ENCODE results near the gene ZFYVE26.

Gene ZFYVE26

DNA sequence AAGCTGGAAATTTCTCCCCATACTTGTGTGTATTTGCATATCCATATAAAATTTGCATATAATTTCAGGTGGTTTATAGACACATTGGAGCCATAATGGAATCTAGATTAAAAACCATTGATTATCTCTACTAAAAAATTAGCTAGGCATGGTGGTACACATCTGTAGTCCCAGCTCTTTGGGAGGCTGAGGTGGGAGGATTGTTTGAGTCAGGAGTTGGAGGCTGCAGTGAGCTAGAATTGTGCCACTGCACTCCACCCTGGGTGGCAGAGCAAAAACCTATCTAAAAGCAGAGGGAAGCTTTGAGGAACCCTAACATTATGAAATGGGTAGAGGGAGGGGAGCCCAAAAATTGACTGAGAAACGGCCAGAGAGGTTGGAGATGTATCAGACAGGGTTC is 118.2 kb downstream of the ZFYVE26 start:
- no peak for DNase-seq (ENCODE audit: low read depth)
- no peak overlapping the region for H3K4me3 ChIP-seq (ENCODE audit: low read depth, low read length)
- TF ChIP-seq, protein P1, sequence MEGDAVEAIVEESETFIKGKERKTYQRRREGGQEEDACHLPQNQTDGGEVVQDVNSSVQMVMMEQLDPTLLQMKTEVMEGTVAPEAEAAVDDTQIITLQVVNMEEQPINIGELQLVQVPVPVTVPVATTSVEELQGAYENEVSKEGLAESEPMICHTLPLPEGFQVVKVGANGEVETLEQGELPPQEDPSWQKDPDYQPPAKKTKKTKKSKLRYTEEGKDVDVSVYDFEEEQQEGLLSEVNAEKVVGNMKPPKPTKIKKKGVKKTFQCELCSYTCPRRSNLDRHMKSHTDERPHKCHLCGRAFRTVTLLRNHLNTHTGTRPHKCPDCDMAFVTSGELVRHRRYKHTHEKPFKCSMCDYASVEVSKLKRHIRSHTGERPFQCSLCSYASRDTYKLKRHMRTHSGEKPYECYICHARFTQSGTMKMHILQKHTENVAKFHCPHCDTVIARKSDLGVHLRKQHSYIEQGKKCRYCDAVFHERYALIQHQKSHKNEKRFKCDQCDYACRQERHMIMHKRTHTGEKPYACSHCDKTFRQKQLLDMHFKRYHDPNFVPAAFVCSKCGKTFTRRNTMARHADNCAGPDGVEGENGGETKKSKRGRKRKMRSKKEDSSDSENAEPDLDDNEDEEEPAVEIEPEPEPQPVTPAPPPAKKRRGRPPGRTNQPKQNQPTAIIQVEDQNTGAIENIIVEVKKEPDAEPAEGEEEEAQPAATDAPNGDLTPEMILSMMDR (IDR thresholded peaks at IDR 0.05; ENCODE audit: low read depth, low read length, missing control alignments): no peak

DNA sequence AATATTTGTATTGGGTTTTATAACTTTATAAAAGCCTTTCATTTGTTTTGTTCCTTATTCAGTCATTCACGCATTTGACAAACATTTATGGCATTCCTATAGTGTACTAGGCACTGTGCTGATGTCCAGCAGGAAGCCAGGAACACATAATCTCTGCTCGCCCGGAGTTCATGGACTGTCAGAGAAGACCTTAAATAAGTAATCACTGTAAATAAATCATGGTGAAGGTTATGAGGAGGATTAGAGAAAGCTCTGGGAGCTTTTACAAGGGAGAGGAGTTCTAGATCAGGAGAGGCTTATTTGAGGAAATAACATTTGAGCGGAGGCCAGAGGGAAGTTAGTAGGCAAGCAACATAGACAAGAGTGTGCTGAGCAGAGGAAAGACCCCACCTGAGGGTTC is 119.4 kb downstream of the ZFYVE26 start:
- no peak overlapping the region for H3K4me3 ChIP-seq (ENCODE audit: low read depth, low read length)
- no peak for DNase-seq (ENCODE audit: low read depth)
- TF ChIP-seq, protein P1 (IDR thresholded peaks at IDR 0.05; ENCODE audit: low read depth, low read length, missing control alignments): no peak

Data from GM12864 (cell line).